K562 (cell line): ENCODE measurements around the gene RARRES2. TPM values are rescaled to one million over a fixed set of nuclear protein-coding genes. Genes with fewer than 3 reads are reported as not detected.
A peak's percentile ranks its signal among the peaks of the same experiment; 100 is the strongest.

Experiments
- BCL6 ChIP-seq: fragments of 250-450 bp; sonication (Bioruptor Pico); IDR thresholded peaks from 2 replicates; pipeline ENCODE4 v1.4.0; 2020
- EGR1 ChIP-seq: fragments of 450-650 bp; conservative IDR thresholded peaks from 2 replicates; pipeline ENCODE4 v1.6.1; 2017; ENCODE audit warnings: mild to moderate bottlenecking
- EHMT2 ChIP-seq: fragments of 450-650 bp; IDR thresholded peaks from 2 replicates; pipeline ENCODE4 v1.6.1; 2018; ENCODE audit warnings: antibody characterized with exemption
- ETS2 ChIP-seq: IDR thresholded peaks from 2 replicates; pipeline ENCODE4 v1.6.1; 2016; ENCODE audit warnings: borderline replicate concordance, missing genetic modification characterization, mild to moderate bottlenecking, moderate library complexity, missing compliant biosample characterization; ENCODE audit not compliant: poor library complexity, severe bottlenecking
- GATA2 ChIP-seq: sonication (generic); formaldehyde crosslinking; IDR thresholded peaks from 2 replicates; pipeline ENCODE4 v1.4.0; 2020; ENCODE audit warnings: mild to moderate bottlenecking, missing genetic modification reagents
- MTA1 ChIP-seq: fragments of 450-650 bp; IDR thresholded peaks from 2 replicates; pipeline ENCODE4 v1.6.1; 2017; ENCODE audit warnings: borderline replicate concordance
- SMARCA4 ChIP-seq: fragments of 450-650 bp; IDR thresholded peaks from 2 replicates; pipeline ENCODE4 v1.6.1; 2016
- TBP ChIP-seq: optimal IDR thresholded peaks from 2 replicates; pipeline ENCODE3; 2011; ENCODE audit warnings: low read depth, low read length, improper control_type of control experiment
- WHSC1 ChIP-seq: IDR thresholded peaks from one replicate; pipeline ENCODE4 v1.6.1; 2012; ENCODE audit warnings: low read length, control low read depth, inconsistent platforms
- ZHX1 ChIP-seq: fragments of 150-350 bp; conservative IDR thresholded peaks from 2 replicates; pipeline ENCODE4 v1.6.1; 2014; ENCODE audit warnings: low read length
- ZNF224 ChIP-seq: sonication (generic); formaldehyde crosslinking; IDR thresholded peaks from 2 replicates; pipeline ENCODE4 v1.8.0; 2022; ENCODE audit warnings: mild to moderate bottlenecking, missing genetic modification reagents
- ZNF277 ChIP-seq: fragments of 250-450 bp; sonication (Bioruptor Pico); IDR thresholded peaks from 2 replicates; pipeline ENCODE4 v1.8.0; 2022; ENCODE audit warnings: inconsistent platforms, mild to moderate bottlenecking, moderate library complexity, borderline replicate concordance
- polyA plus RNA-seq, 8 experiments: library from polyadenylated mRNA; depleted of rRNA in 4 of 8; stranded (reverse) in 5 of 8; unstranded in 3 of 8; fragments of >200 nt; fragmentation: Nextera tagmentation in 2 of 8; fragmentation: Illumina TruSeq in 1 of 8; extraction: Ambion mirVana in 2 of 8; extraction: Trizol in 1 of 8; gene quantifications; 2 replicates each; pipeline versions ENCODE4 v1.2.1 to v1.2.3, GENCODE V29; 2011 to 2014; ENCODE audit warnings: inconsistent platforms in 1 of 8, missing spikeins in 1 of 8
- total RNA-seq, 7 experiments: library from RNA; depleted of rRNA in 6 of 7; stranded (reverse); fragments of >200 nt in 6 of 7; fragmentation: Illumina TruSeq in 2 of 7; extraction: Trizol in 2 of 7; gene quantifications; 2 replicates each; pipeline versions ENCODE4 v1.2.1 to v1.2.3, GENCODE V29; 2011 to 2021; ENCODE audit warnings: low replicate concordance in 1 of 7
- TF ChIP-seq, protein P1 (sequence below): fragments of 450-650 bp; IDR thresholded peaks from 2 replicates; pipeline ENCODE4 v1.6.1; 2016; ENCODE audit warnings: mild to moderate bottlenecking, moderate library complexity

RARRES2 gene
- total and polyA plus RNA-seq, 9 of the 15 experiments (the other 6 are each of a cell fraction or from before 2014, with no cell fraction given) = 0.11 to 1.7 (median 0.23) TPM; not detected in 6

GRCh38 chr7:150357771-150358427 is 16.5 kb upstream of the RARRES2 start (continued):
- TF ChIP-seq ZNF277 (no peak), EGR1 (peak; percentile 42; the same call in 1 of the 2 replicates), SMARCA4 (peak; percentile 76), EHMT2 (peak; percentile 58; the same call in 1 of the 2 replicates), GATA2 (CRISPR knock-in tag) (no peak), MTA1 (peak; percentile 42; the same call in 1 of the 2 replicates), BCL6 (no peak), WHSC1 (peak; percentile 37), ZHX1 (no peak), ZNF224 (no peak), TBP (no peak), ETS2 (tag) (no peak)
- TF ChIP-seq, protein P1, sequence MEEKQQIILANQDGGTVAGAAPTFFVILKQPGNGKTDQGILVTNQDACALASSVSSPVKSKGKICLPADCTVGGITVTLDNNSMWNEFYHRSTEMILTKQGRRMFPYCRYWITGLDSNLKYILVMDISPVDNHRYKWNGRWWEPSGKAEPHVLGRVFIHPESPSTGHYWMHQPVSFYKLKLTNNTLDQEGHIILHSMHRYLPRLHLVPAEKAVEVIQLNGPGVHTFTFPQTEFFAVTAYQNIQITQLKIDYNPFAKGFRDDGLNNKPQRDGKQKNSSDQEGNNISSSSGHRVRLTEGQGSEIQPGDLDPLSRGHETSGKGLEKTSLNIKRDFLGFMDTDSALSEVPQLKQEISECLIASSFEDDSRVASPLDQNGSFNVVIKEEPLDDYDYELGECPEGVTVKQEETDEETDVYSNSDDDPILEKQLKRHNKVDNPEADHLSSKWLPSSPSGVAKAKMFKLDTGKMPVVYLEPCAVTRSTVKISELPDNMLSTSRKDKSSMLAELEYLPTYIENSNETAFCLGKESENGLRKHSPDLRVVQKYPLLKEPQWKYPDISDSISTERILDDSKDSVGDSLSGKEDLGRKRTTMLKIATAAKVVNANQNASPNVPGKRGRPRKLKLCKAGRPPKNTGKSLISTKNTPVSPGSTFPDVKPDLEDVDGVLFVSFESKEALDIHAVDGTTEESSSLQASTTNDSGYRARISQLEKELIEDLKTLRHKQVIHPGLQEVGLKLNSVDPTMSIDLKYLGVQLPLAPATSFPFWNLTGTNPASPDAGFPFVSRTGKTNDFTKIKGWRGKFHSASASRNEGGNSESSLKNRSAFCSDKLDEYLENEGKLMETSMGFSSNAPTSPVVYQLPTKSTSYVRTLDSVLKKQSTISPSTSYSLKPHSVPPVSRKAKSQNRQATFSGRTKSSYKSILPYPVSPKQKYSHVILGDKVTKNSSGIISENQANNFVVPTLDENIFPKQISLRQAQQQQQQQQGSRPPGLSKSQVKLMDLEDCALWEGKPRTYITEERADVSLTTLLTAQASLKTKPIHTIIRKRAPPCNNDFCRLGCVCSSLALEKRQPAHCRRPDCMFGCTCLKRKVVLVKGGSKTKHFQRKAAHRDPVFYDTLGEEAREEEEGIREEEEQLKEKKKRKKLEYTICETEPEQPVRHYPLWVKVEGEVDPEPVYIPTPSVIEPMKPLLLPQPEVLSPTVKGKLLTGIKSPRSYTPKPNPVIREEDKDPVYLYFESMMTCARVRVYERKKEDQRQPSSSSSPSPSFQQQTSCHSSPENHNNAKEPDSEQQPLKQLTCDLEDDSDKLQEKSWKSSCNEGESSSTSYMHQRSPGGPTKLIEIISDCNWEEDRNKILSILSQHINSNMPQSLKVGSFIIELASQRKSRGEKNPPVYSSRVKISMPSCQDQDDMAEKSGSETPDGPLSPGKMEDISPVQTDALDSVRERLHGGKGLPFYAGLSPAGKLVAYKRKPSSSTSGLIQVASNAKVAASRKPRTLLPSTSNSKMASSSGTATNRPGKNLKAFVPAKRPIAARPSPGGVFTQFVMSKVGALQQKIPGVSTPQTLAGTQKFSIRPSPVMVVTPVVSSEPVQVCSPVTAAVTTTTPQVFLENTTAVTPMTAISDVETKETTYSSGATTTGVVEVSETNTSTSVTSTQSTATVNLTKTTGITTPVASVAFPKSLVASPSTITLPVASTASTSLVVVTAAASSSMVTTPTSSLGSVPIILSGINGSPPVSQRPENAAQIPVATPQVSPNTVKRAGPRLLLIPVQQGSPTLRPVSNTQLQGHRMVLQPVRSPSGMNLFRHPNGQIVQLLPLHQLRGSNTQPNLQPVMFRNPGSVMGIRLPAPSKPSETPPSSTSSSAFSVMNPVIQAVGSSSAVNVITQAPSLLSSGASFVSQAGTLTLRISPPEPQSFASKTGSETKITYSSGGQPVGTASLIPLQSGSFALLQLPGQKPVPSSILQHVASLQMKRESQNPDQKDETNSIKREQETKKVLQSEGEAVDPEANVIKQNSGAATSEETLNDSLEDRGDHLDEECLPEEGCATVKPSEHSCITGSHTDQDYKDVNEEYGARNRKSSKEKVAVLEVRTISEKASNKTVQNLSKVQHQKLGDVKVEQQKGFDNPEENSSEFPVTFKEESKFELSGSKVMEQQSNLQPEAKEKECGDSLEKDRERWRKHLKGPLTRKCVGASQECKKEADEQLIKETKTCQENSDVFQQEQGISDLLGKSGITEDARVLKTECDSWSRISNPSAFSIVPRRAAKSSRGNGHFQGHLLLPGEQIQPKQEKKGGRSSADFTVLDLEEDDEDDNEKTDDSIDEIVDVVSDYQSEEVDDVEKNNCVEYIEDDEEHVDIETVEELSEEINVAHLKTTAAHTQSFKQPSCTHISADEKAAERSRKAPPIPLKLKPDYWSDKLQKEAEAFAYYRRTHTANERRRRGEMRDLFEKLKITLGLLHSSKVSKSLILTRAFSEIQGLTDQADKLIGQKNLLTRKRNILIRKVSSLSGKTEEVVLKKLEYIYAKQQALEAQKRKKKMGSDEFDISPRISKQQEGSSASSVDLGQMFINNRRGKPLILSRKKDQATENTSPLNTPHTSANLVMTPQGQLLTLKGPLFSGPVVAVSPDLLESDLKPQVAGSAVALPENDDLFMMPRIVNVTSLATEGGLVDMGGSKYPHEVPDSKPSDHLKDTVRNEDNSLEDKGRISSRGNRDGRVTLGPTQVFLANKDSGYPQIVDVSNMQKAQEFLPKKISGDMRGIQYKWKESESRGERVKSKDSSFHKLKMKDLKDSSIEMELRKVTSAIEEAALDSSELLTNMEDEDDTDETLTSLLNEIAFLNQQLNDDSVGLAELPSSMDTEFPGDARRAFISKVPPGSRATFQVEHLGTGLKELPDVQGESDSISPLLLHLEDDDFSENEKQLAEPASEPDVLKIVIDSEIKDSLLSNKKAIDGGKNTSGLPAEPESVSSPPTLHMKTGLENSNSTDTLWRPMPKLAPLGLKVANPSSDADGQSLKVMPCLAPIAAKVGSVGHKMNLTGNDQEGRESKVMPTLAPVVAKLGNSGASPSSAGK = no peak; the same call in 1 of the 2 replicates
